HEK293T (cell line): Measurements from ENCODE around the gene GRIA3.

Source experiments
- CTCF ChIA-PET: fragments of 350-600 bp; formaldehyde crosslinking; extraction: SDS; loops from one replicate; lab custom pipeline; 2021; ENCODE audit warnings: antibody characterized with exemption, inconsistent platforms; lab: Yijun Ruan, JAX
- POLR2A ChIA-PET: fragments of 350-600 bp; formaldehyde crosslinking; extraction: SDS; loops from one replicate; lab custom pipeline; 2020; ENCODE audit warnings: antibody characterized with exemption, inconsistent platforms; lab: Yijun Ruan, JAX
- DNase-seq: peaks from one replicate; pipeline ENCODE4 v3.0.0; 2012; ENCODE audit warnings: mixed read lengths; ENCODE audit errors: extremely low spot score
- ARNT ChIP-seq: fragments of 450-650 bp; IDR thresholded peaks from 2 replicates; pipeline ENCODE4 v1.6.1; 2017; ENCODE audit warnings: mild to moderate bottlenecking
- BHLHE40 ChIP-seq: fragments of 450-650 bp; IDR thresholded peaks from 2 replicates; pipeline ENCODE4 v1.6.1; 2016; ENCODE audit warnings: mild to moderate bottlenecking, moderate library complexity, borderline replicate concordance
- CTBP1 ChIP-seq: fragments of 450-650 bp; IDR thresholded peaks from 2 replicates; pipeline ENCODE4 v1.6.1; 2016; ENCODE audit warnings: borderline replicate concordance
- ELF4 ChIP-seq: fragments of 450-650 bp; IDR thresholded peaks from 2 replicates; pipeline ENCODE4 v1.6.1; 2017; ENCODE audit warnings: antibody characterized with exemption
- FOXA1 ChIP-seq: fragments of 450-650 bp; IDR thresholded peaks from 2 replicates; pipeline ENCODE4 v1.6.1; 2016; ENCODE audit warnings: mild to moderate bottlenecking
- FOXK2 ChIP-seq: fragments of 450-650 bp; IDR thresholded peaks from 2 replicates; pipeline ENCODE4 v1.6.1; 2016; ENCODE audit warnings: mild to moderate bottlenecking
- FOXM1 ChIP-seq: fragments of 450-650 bp; IDR thresholded peaks from 2 replicates; pipeline ENCODE4 v1.6.1; 2017; ENCODE audit warnings: mild to moderate bottlenecking, borderline replicate concordance
- HDGF ChIP-seq: fragments of 450-650 bp; IDR thresholded peaks from 2 replicates; pipeline ENCODE4 v1.6.1; 2017; ENCODE audit warnings: antibody characterized with exemption, borderline replicate concordance
- L3MBTL2 ChIP-seq: fragments of 450-650 bp; conservative IDR thresholded peaks from 2 replicates; pipeline ENCODE4 v1.6.1; 2016; ENCODE audit warnings: mild to moderate bottlenecking
- LEF1 ChIP-seq: fragments of 450-650 bp; IDR thresholded peaks from 2 replicates; pipeline ENCODE4 v1.6.1; 2017; ENCODE audit warnings: mild to moderate bottlenecking, borderline replicate concordance
- NFRKB ChIP-seq: fragments of 450-650 bp; IDR thresholded peaks from 2 replicates; pipeline ENCODE4 v1.6.1; 2016; ENCODE audit warnings: mild to moderate bottlenecking, moderate library complexity
- PKNOX1 ChIP-seq: fragments of 450-650 bp; IDR thresholded peaks from 2 replicates; pipeline ENCODE4 v1.6.1; 2016
- SP1 ChIP-seq: fragments of 450-650 bp; IDR thresholded peaks from 2 replicates; pipeline ENCODE4 v1.6.1; 2017
- SUZ12 ChIP-seq: fragments of 450-650 bp; IDR thresholded peaks from 2 replicates; pipeline ENCODE4 v1.6.1; 2016; ENCODE audit warnings: mild to moderate bottlenecking
- TARDBP ChIP-seq: fragments of 450-650 bp; IDR thresholded peaks from 2 replicates; pipeline ENCODE4 v1.6.1; 2016
- ZNF384 ChIP-seq: fragments of 450-650 bp; IDR thresholded peaks from 2 replicates; pipeline ENCODE4 v1.6.1; 2016

The GRIA3 gene

GRCh38 chrX:123468481-123468880 lies 284.4 kb downstream of the GRIA3 start:
- ChIA-PET POLR2A (no interaction called here), CTCF (no interaction called here)
- TF ChIP-seq LEF1, result no peak
- no peak for TF ChIP-seq TARDBP
- no peak for TF ChIP-seq FOXM1
- TF ChIP-seq SUZ12, result no peak
- TF ChIP-seq ZNF384, result no peak
- no peak for TF ChIP-seq PKNOX1
- no peak for TF ChIP-seq L3MBTL2
- TF ChIP-seq HDGF, result no peak
- no peak for TF ChIP-seq ARNT
- TF ChIP-seq BHLHE40, result no peak
- no peak for TF ChIP-seq ELF4
- no peak for TF ChIP-seq SP1
- no peak for DNase-seq

GRCh38 chrX:123475068-123475724 lies 291.1 kb downstream of the GRIA3 start:
- CTCF ChIA-PET, result interaction anchor here (0.6 kb wide), 1 partner anchor 136 kb away, joined by 3 read pairs; no protein-coding TSS in a partner anchor
- TF ChIP-seq HDGF (no peak), SP1 (no peak), FOXA1 (no peak), ZNF384 (no peak), FOXK2 (no peak), TARDBP (no peak), ELF4 (no peak), ARNT (no peak), LEF1 (no peak), NFRKB (no peak), PKNOX1 (no peak), L3MBTL2 (no peak), SUZ12 (no peak), CTBP1 (no peak), BHLHE40 (no peak)
- DNase-seq, result no peak
- POLR2A ChIA-PET, result no interaction called here

GRCh38 chrX:123476611-123477219 lies 292.6 kb downstream of the GRIA3 start:
- ChIA-PET POLR2A (no interaction called here), CTCF (no interaction called here)
- no peak for DNase-seq
- TF ChIP-seq FOXM1, result no peak
- TF ChIP-seq SP1, result no peak
- no peak for TF ChIP-seq CTBP1
- TF ChIP-seq L3MBTL2, result no peak

GRCh38 chrX:123477673-123478072 lies 293.6 kb downstream of the GRIA3 start:
- TF ChIP-seq SP1, result no peak
- TF ChIP-seq HDGF, result no peak
- no peak for TF ChIP-seq SUZ12
- no peak for TF ChIP-seq PKNOX1
- no peak for TF ChIP-seq ZNF384
- TF ChIP-seq BHLHE40, result no peak
- no peak for TF ChIP-seq L3MBTL2
- TF ChIP-seq CTBP1, result no peak
- TF ChIP-seq FOXM1, result no peak
- TF ChIP-seq FOXA1, result no peak
- no peak for TF ChIP-seq LEF1
- TF ChIP-seq ELF4, result no peak
- TF ChIP-seq TARDBP, result no peak
- no peak for TF ChIP-seq ARNT
- no peak for TF ChIP-seq FOXK2
- no peak for TF ChIP-seq NFRKB
- ChIA-PET POLR2A (no interaction called here), CTCF (no interaction called here)
- no peak for DNase-seq

- DNase-seq, result no peak
- ChIA-PET CTCF (no interaction called here), POLR2A (no interaction called here)
- no peak for TF ChIP-seq FOXM1
- TF ChIP-seq NFRKB, result no peak
- TF ChIP-seq CTBP1, result no peak
- TF ChIP-seq FOXA1, result no peak
- no peak for TF ChIP-seq FOXK2
- TF ChIP-seq TARDBP, result no peak
- TF ChIP-seq SUZ12, result no peak
- TF ChIP-seq ZNF384, result no peak
- TF ChIP-seq LEF1, result no peak
- no peak; the same call in 1 of the 2 replicates for TF ChIP-seq PKNOX1
- TF ChIP-seq ELF4, result no peak
- no peak for TF ChIP-seq L3MBTL2
- TF ChIP-seq SP1, result no peak
Measured at GRCh38 chrX:123481913-123482851, 298.1 kb downstream of the GRIA3 start.
